ENCODE measurements around the gene CD226. TPM values are rescaled to one million over a fixed set of nuclear protein-coding genes. Genes with fewer than 3 reads are reported as not detected.

CD226 gene
- total RNA-seq, 6 donors from 2014 or later: 3.3 to 26.5 (median 5.5) TPM

- H3K4me1 ChIP-seq: peaks cover 5 to 11% (median 7%) of the 10 kb centered on the region in 4 donors
- H3K9me3 ChIP-seq: peaks cover 0 to 2% (median 0%) of the 10 kb centered on the region in 4 donors
- H3K27ac ChIP-seq: no peak overlapping the region
- no peaks in the 10 kb centered on the region for H3K27me3 ChIP-seq
- no peak for ATAC-seq (ENCODE audit: low FRiP score in 2 of 2)
- no peaks in the 10 kb centered on the region for H3K36me3 ChIP-seq
- DNase-seq: no peak
- TF ChIP-seq POLR2A (IDR thresholded peaks at IDR 0.05) (no peak), EP300 (IDR thresholded peaks at IDR 0.05) (no peak), POLR2AphosphoS5 (IDR thresholded peaks at IDR 0.05) (no peak), CTCF (IDR thresholded peaks at IDR 0.05) (no peak)
- WGBS, 2 donors: 77 to 80% methylated on average over 5 of the region's 5 CpGs
- peak overlapping the region in 2 of 4 donors; percentile 6 to 10 for H3K4me3 ChIP-seq
Measured at GRCh38 chr18:69946608-69947155, 991 bp downstream of the CD226 start.

DNA sequence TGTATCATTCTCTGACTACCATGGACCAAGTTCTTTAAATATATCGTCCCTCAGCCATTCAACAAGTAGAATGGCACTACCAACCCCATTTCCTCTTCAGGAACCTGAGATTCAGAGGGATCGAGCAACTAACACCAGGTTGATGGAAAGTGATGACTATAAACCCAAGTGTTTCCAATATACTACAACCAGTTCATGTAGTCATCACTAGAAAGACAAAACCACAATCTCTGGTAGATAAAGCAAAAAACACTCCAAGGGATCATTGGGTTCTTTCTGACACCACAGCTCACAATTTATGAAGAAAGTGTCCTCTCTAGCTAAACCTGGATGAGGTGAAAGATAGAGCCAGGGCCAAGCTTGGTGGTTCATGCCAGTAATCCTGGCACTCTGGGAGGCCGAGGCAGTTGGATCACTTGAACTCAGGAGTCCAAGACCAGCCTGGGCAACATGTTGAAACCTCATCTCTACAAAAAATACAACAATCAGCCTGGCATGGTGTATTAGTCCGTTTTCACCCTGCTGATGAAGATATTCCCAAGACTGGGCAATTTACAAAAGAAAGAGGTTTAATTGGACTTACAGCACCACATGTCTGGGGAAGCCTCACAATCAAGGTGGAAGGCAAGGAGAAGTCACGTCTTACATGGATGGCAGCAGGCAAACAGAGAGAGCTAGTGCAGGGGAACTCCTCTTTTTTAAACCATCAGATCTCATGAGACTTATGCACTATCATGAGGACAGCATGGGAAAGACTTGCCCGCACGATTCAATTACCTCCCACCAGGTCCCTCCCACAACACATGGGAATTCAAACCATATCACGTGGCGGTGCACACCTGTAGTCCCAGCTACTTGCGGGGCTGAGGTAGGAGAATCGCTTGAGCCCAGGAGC lies 2.2 kb downstream of the CD226 start:
- Histone ChIP-seq H3K4me3 (peak overlapping the region in 1 of 4 donors; percentile 2), H3K36me3 (no peaks in the 10 kb centered on the region), H3K27me3 (no peaks in the 10 kb centered on the region), H3K4me1 (peaks cover 5 to 11% (median 7%) of the 10 kb centered on the region in 4 donors), H3K9me3 (peaks cover 0 to 3% (median 0%) of the 10 kb centered on the region in 4 donors), H3K27ac (no peak overlapping the region)
- DNase-seq (no peak), ATAC-seq (ENCODE audit: low FRiP score in 2 of 2) (no peak)
- 87 to 90% methylated on average over 11 of the region's 11 CpGs for WGBS, 2 donors
- TF ChIP-seq POLR2AphosphoS5 (IDR thresholded peaks at IDR 0.05): no peak
- TF ChIP-seq POLR2A (IDR thresholded peaks at IDR 0.05): no peak
- TF ChIP-seq CTCF (IDR thresholded peaks at IDR 0.05): no peak
- TF ChIP-seq EP300 (IDR thresholded peaks at IDR 0.05): no peak

DNA sequence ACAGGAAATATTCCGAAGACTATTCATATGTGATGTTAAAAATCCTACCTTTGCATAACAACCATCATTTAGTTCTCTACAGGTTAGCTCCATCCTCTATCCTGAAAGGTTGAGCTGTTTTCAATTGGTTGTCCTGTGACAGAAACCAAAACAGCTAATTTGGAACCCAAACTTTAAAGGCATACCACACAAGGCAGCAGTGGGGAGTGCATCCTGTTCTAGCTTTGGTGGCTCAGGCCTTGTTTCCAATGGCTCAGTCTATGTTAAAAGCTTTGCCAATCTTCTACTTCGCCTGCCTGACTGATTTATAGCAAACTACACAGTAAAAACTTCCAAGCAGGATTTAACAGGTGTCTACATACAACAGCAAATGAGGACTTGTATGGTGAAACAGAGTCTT lies 3.2 kb downstream of the CD226 start:
- DNase-seq: no peak
- Histone ChIP-seq H3K9me3 (peaks cover 0 to 3% (median 0%) of the 10 kb centered on the region in 4 donors), H3K4me1 (peaks cover 5 to 9% (median 6%) of the 10 kb centered on the region in 4 donors), H3K27me3 (no peaks in the 10 kb centered on the region), H3K27ac (no peak overlapping the region), H3K4me3 (no peak overlapping the region), H3K36me3 (no peaks in the 10 kb centered on the region)
- WGBS, 2 donors: 90 to 96% methylated on average over 2 of the region's 2 CpGs
- no peak for TF ChIP-seq EP300 (IDR thresholded peaks at IDR 0.05)
- no peak for TF ChIP-seq POLR2A (IDR thresholded peaks at IDR 0.05)
- TF ChIP-seq CTCF (IDR thresholded peaks at IDR 0.05): no peak
- no peak for TF ChIP-seq POLR2AphosphoS5 (IDR thresholded peaks at IDR 0.05)
- ATAC-seq (ENCODE audit: low FRiP score in 2 of 2): no peak

DNA sequence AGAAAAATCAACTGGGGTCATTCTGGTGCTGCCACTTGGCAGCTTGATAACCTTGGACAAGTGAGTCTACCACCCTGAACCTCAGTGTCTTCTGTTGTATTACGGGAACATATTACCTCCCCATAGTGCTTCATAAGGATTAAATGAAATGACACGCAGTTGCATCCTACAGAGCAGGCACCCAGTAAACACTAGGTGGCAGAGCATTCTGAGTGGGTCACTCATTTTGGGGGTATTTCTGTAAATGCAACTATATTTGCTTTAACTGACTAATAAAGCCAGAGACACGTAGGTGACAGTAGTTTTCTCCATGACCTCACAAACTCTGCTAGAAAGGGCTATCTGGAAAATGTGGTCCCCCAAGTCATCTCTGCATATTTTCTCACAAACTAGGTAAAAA lies 4.7 kb downstream of the CD226 start:
- DNase-seq: no peak
- no peak for ATAC-seq (ENCODE audit: low FRiP score in 2 of 2)
- TF ChIP-seq POLR2AphosphoS5 (IDR thresholded peaks at IDR 0.05): no peak
- no peak for TF ChIP-seq POLR2A (IDR thresholded peaks at IDR 0.05)
- no peak for TF ChIP-seq EP300 (IDR thresholded peaks at IDR 0.05)
- no peak for TF ChIP-seq CTCF (IDR thresholded peaks at IDR 0.05)
- Histone ChIP-seq H3K9me3 (peaks cover 0 to 3% (median 0%) of the 10 kb centered on the region in 4 donors), H3K27ac (no peak overlapping the region), H3K36me3 (no peaks in the 10 kb centered on the region), H3K4me3 (no peak overlapping the region), H3K27me3 (no peaks in the 10 kb centered on the region), H3K4me1 (peaks cover 4 to 7% (median 5%) of the 10 kb centered on the region in 4 donors)
- 91 to 95% methylated on average over 3 of the region's 3 CpGs for WGBS, 2 donors
